ENCODE results near the gene PLCH1. TPM values are rescaled to one million over a fixed set of nuclear protein-coding genes. Genes with fewer than 3 reads are reported as not detected.
"Not testable (repeated sequence)": the region's sequence is repeated elsewhere in the genome, so short reads cannot be mapped to it uniquely, and the experiment has no call there.

Gene PLCH1
- total RNA-seq, 4 donors from 2014 or later = 0.19 to 2.1 (median 0.28) TPM

- TF ChIP-seq CTCF (IDR thresholded peaks at IDR 0.05) (no peak), POLR2A (IDR thresholded peaks at IDR 0.05) (no peak)
- no peaks in the 10 kb centered on the region for H3K36me3 ChIP-seq
- H3K4me1 ChIP-seq = no peaks in the 10 kb centered on the region
- DNase-seq = no peak
- intact Hi-C loops (cut with DNase I) = no loop called here
- WGBS, 2 donors = 37 to 48% methylated on average over 1 of the region's 1 CpG
- no peak overlapping the region for H3K4me3 ChIP-seq
- no peaks in the 10 kb centered on the region for H3K9me3 ChIP-seq
- no peaks in the 10 kb centered on the region for H3K27me3 ChIP-seq
- no peak overlapping the region for H3K27ac ChIP-seq
Measured at GRCh38 chr3:155407331-155407730, 337.5 kb downstream of the PLCH1 start.

DNA sequence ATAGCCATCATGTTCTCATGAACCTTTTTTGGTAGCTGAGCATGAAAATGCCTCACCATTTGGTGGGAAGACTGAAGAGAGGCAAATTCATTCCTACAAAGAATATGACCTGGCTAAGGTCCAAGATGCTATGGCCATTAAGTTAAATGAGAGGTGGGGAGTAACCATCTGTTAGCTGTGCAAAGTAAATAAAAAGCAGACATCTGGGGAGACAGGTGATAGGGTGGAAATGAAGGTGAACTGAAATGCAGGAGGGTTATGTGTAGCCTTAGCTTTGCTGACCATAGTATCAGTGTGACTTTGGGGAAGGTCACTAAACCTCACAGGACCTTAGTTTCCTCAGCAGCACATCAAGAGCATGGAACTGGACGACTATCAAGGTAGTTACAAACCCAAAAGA lies 340.4 kb downstream of the PLCH1 start:
- Histone ChIP-seq H3K36me3 (no peaks in the 10 kb centered on the region), H3K27me3 (no peaks in the 10 kb centered on the region), H3K4me1 (no peaks in the 10 kb centered on the region), H3K4me3 (no peak overlapping the region), H3K27ac (no peak overlapping the region), H3K9me3 (no peaks in the 10 kb centered on the region)
- WGBS, 2 donors = 40 to 47% methylated on average over 1 of the region's 1 CpG
- TF ChIP-seq CTCF (IDR thresholded peaks at IDR 0.05) = no peak
- no peak for TF ChIP-seq POLR2A (IDR thresholded peaks at IDR 0.05)
- DNase-seq = no peak
- intact Hi-C loops (cut with DNase I) = no loop called here

GRCh38 chr3:155402656-155403055 lies 342.2 kb downstream of the PLCH1 start:
- Histone ChIP-seq H3K9me3 (no peaks in the 10 kb centered on the region), H3K36me3 (no peaks in the 10 kb centered on the region), H3K4me3 (no peak overlapping the region), H3K4me1 (no peaks in the 10 kb centered on the region), H3K27me3 (no peaks in the 10 kb centered on the region), H3K27ac (no peak overlapping the region)
- TF ChIP-seq POLR2A (IDR thresholded peaks at IDR 0.05) = no peak
- no peak for TF ChIP-seq CTCF (IDR thresholded peaks at IDR 0.05)
- intact Hi-C loops (cut with DNase I) = no loop called here
- DNase-seq = no peak

- H3K36me3 ChIP-seq = no peaks in the 10 kb centered on the region
- H3K27ac ChIP-seq = no peak overlapping the region
- no peak overlapping the region for H3K4me3 ChIP-seq
- H3K27me3 ChIP-seq = no peaks in the 10 kb centered on the region
- intact Hi-C loops (cut with DNase I) = no loop called here
- no peak for DNase-seq
- H3K4me1 ChIP-seq = no peaks in the 10 kb centered on the region
- no peaks in the 10 kb centered on the region for H3K9me3 ChIP-seq
- TF ChIP-seq CTCF (IDR thresholded peaks at IDR 0.05) (no peak), POLR2A (IDR thresholded peaks at IDR 0.05) (no peak)
Measured at GRCh38 chr3:155398046-155398445, 346.8 kb downstream of the PLCH1 start.

GRCh38 chr3:155394896-155395295 lies 350.0 kb downstream of the PLCH1 start:
- H3K27ac ChIP-seq; H3K9me3 ChIP-seq; H3K4me3 ChIP-seq; intact Hi-C loops (cut with DNase I); H3K36me3 ChIP-seq; DNase-seq; H3K27me3 ChIP-seq: not testable (repeated sequence)
- 54 to 55% methylated on average over 2 of the region's 2 CpGs for WGBS, 2 donors
- H3K4me1 ChIP-seq = peaks cover 0 to 12% (median 5%) of the 10 kb centered on the region in 3 donors

- TF ChIP-seq CTCF (IDR thresholded peaks at IDR 0.05) = no peak
- TF ChIP-seq POLR2A (IDR thresholded peaks at IDR 0.05) = no peak
- no peaks in the 10 kb centered on the region for H3K9me3 ChIP-seq
- WGBS, 2 donors = 89 to 100% methylated on average over 1 of the region's 1 CpG
- DNase-seq = no peak
- intact Hi-C loops (cut with DNase I) = no loop called here
- H3K27me3 ChIP-seq = no peaks in the 10 kb centered on the region
- H3K4me3 ChIP-seq = no peak overlapping the region
- H3K4me1 ChIP-seq = peaks cover 0 to 12% (median 5%) of the 10 kb centered on the region in 3 donors
- no peaks in the 10 kb centered on the region for H3K36me3 ChIP-seq
- H3K27ac ChIP-seq = no peak overlapping the region
Measured at GRCh38 chr3:155394240-155394639, 350.6 kb downstream of the PLCH1 start.
